Neural progenitor cell (in vitro differentiated cells): Measurements from ENCODE around the gene ARIH2. TPM values are rescaled to one million over a fixed set of nuclear protein-coding genes. Genes with fewer than 3 reads are reported as not detected.

Source experiments
- DNase-seq: peaks from one replicate; pipeline ENCODE4 v3.0.0-alpha.2; 2016; ENCODE audit warnings: low spot score
- H2AFZ ChIP-seq: fragments of 200-600 bp; sonication (generic); replicated peaks from 2 replicates; pipeline ENCODE4 v1.6.1; 2016; ENCODE audit warnings: antibody characterized with exemption
- H3F3A ChIP-seq: fragments of 200-600 bp; sonication (generic); 2 replicates; pipeline ENCODE4 v1.6.1; 2016; ENCODE audit warnings: antibody characterized with exemption, low read depth
- H3K27ac ChIP-seq: fragments of 200-600 bp; sonication (generic); 2 replicates; pipeline ENCODE4 v1.5.1; 2016; ENCODE audit warnings: mild to moderate bottlenecking
- H3K27me3 ChIP-seq: fragments of 200-600 bp; sonication (generic); 2 replicates; pipeline ENCODE4 v1.6.1; 2016; ENCODE audit warnings: mild to moderate bottlenecking, moderate library complexity
- H3K36me3 ChIP-seq: fragments of 200-600 bp; sonication (generic); 2 replicates; pipeline ENCODE4 v1.5.1; 2016
- H3K4me1 ChIP-seq: fragments of 200-600 bp; sonication (generic); 2 replicates; pipeline ENCODE4 v1.6.1; 2016; ENCODE audit warnings: mixed run types
- H3K4me2 ChIP-seq: fragments of 200-600 bp; sonication (generic); 2 replicates; pipeline ENCODE4 v1.6.1; 2016
- H3K4me3 ChIP-seq: fragments of 200-600 bp; sonication (generic); 2 replicates; pipeline ENCODE4 v1.5.1; 2016
- H3K79me2 ChIP-seq: fragments of 200-600 bp; sonication (generic); 2 replicates; pipeline ENCODE4 v1.6.1; 2016; ENCODE audit warnings: low read depth
- H3K9ac ChIP-seq: fragments of 200-600 bp; sonication (generic); 2 replicates; pipeline ENCODE4 v1.6.1; 2016
- H3K9me3 ChIP-seq: fragments of 200-600 bp; sonication (generic); 2 replicates; pipeline ENCODE4 v1.5.1; 2016; ENCODE audit warnings: low read depth
- H4K20me1 ChIP-seq: fragments of 200-600 bp; sonication (generic); 2 replicates; pipeline ENCODE4 v1.6.1; 2016; ENCODE audit warnings: low read depth
- H3K27ac Mint-ChIP-seq: 3 replicates; pipeline ENCODE4 v1.8.0; 2021; ENCODE audit warnings: mixed read lengths
- H3K27me3 Mint-ChIP-seq: 2 replicates; pipeline ENCODE4 v1.8.0; 2022; ENCODE audit warnings: low read depth, mild to moderate bottlenecking, inconsistent platforms, moderate library complexity, mixed read lengths; ENCODE audit not compliant: insufficient read depth
- H3K36me3 Mint-ChIP-seq: 3 replicates; pipeline ENCODE4 v1.8.0; 2021; ENCODE audit warnings: mixed read lengths
- H3K4me1 Mint-ChIP-seq: 3 replicates; pipeline ENCODE4 v1.8.0; 2021; ENCODE audit warnings: mixed read lengths
- H3K4me3 Mint-ChIP-seq: 3 replicates; pipeline ENCODE4 v1.8.0; 2021; ENCODE audit warnings: mild to moderate bottlenecking, moderate library complexity, mixed read lengths
- H3K9me3 Mint-ChIP-seq: 3 replicates; pipeline ENCODE4 v1.8.0; 2020; ENCODE audit warnings: mixed read lengths
- EZH2 ChIP-seq: fragments of 200-600 bp; sonication (generic); IDR thresholded peaks from 2 replicates; pipeline ENCODE4 v1.6.1; 2017; ENCODE audit warnings: antibody characterized with exemption, mild to moderate bottlenecking, moderate library complexity
- EZH2phosphoT487 ChIP-seq: fragments of 200-600 bp; sonication (generic); IDR thresholded peaks from 2 replicates; pipeline ENCODE4 v1.6.1; 2017; ENCODE audit warnings: antibody characterized with exemption
- total RNA-seq: library from RNA; depleted of rRNA; stranded (reverse); fragments of >200 nt; gene quantifications from 2 replicates; pipeline ENCODE4 v1.2.3, GENCODE V29; 2015; ENCODE audit warnings: low replicate concordance
- TF ChIP-seq, protein P1 (sequence below): fragments of 200-600 bp; sonication (generic); IDR thresholded peaks from 2 replicates; pipeline ENCODE4 v1.5.1; 2017; ENCODE audit warnings: antibody characterized with exemption, mild to moderate bottlenecking

ARIH2 gene
- total RNA-seq, 1 donor from 2014 or later = 101 TPM

DNA sequence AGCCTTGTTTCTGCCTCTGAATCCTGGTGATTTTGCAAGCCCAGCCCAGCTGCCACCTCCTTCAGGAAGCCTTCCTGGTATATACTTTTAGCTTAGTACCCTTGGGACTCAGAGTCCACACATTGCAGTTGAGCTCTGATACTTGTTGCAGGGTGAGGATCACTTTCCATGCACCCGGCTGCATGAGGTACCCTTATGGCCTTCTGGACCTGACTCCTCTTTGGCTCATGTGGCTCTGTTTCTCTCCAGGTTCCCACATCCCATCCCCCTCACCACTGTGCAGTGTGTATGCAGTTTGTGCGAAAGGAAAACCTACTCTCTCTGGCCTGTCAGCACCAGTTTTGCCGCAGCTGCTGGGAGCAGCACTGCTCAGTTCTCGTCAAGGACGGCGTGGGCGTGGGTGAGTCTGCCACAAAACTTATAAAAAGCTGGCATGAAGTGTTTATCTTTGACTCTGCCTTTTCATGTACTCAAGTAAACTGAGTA lies 48.3 kb downstream of the ARIH2 start:
- no peaks in the 10 kb centered on the region for H3F3A ChIP-seq

DNA sequence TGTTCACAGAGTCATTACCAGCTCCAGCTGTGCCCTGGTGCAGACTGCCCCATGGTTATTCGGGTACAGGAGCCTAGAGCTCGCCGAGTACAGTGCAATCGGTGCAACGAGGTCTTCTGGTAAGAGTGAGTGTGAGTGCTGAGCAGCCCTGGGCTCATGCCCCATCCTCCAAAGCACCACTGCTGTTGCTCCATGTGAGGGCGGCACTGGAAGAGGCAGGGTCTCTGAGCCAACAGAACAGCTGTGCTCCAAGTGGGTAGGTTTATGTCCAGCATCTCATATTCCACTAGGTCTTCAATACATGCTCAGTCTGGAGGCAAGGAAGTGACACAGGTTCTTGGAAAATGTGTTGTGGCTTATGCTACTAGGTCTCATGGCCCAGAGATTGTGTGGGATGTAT lies 51.9 kb downstream of the ARIH2 start:
- Histone ChIP-seq H3K4me2 (no peak overlapping the region), H3K36me3 (no peaks in the 10 kb centered on the region), H3K79me2 (no peaks in the 10 kb centered on the region), H2AFZ (no peak overlapping the region), H3K9me3 (no peaks in the 10 kb centered on the region), H3K27me3 (no peaks in the 10 kb centered on the region), H3K9ac (no peak overlapping the region), H3F3A (no peaks in the 10 kb centered on the region), H4K20me1 (no peaks in the 10 kb centered on the region), H3K4me3 (no peak overlapping the region), H3K4me1 (no peaks in the 10 kb centered on the region), H3K27ac (no peak overlapping the region)
- DNase-seq = no peak
- TF ChIP-seq EZH2 (no peak), EZH2phosphoT487 (no peak)
- TF ChIP-seq, protein P1, sequence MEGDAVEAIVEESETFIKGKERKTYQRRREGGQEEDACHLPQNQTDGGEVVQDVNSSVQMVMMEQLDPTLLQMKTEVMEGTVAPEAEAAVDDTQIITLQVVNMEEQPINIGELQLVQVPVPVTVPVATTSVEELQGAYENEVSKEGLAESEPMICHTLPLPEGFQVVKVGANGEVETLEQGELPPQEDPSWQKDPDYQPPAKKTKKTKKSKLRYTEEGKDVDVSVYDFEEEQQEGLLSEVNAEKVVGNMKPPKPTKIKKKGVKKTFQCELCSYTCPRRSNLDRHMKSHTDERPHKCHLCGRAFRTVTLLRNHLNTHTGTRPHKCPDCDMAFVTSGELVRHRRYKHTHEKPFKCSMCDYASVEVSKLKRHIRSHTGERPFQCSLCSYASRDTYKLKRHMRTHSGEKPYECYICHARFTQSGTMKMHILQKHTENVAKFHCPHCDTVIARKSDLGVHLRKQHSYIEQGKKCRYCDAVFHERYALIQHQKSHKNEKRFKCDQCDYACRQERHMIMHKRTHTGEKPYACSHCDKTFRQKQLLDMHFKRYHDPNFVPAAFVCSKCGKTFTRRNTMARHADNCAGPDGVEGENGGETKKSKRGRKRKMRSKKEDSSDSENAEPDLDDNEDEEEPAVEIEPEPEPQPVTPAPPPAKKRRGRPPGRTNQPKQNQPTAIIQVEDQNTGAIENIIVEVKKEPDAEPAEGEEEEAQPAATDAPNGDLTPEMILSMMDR = no peak
- H3K4me1 Mint-ChIP-seq = no peaks in the 10 kb centered on the region
- no peak overlapping the region for H3K27ac Mint-ChIP-seq
- no peak overlapping the region for H3K4me3 Mint-ChIP-seq
- peaks cover 35% of the 10 kb centered on the region for H3K36me3 Mint-ChIP-seq
- no peaks in the 10 kb centered on the region for H3K27me3 Mint-ChIP-seq
- H3K9me3 Mint-ChIP-seq = no peaks in the 10 kb centered on the region

More for the DNA sequence above, 48.3 kb downstream of the ARIH2 start:
- H3K9me3 ChIP-seq = no peaks in the 10 kb centered on the region
- no peaks in the 10 kb centered on the region for H3K4me1 ChIP-seq
- H3K4me3 ChIP-seq = no peak overlapping the region
- no peaks in the 10 kb centered on the region for H4K20me1 ChIP-seq
- no peak overlapping the region for H2AFZ ChIP-seq
- no peaks in the 10 kb centered on the region for H3K79me2 ChIP-seq
- Mint-ChIP-seq H3K4me3 (no peak overlapping the region), H3K36me3 (peaks cover 30% of the 10 kb centered on the region), H3K9me3 (no peaks in the 10 kb centered on the region), H3K4me1 (no peaks in the 10 kb centered on the region), H3K27me3 (no peaks in the 10 kb centered on the region), H3K27ac (no peak overlapping the region)
- no peak for TF ChIP-seq EZH2phosphoT487
- no peak for TF ChIP-seq EZH2
- TF ChIP-seq, protein P1 = no peak
- H3K4me2 ChIP-seq = no peak overlapping the region
- H3K9ac ChIP-seq = no peak overlapping the region
- H3K27ac ChIP-seq = no peak overlapping the region
- H3K27me3 ChIP-seq = no peaks in the 10 kb centered on the region
- DNase-seq = no peak
- no peaks in the 10 kb centered on the region for H3K36me3 ChIP-seq

DNA sequence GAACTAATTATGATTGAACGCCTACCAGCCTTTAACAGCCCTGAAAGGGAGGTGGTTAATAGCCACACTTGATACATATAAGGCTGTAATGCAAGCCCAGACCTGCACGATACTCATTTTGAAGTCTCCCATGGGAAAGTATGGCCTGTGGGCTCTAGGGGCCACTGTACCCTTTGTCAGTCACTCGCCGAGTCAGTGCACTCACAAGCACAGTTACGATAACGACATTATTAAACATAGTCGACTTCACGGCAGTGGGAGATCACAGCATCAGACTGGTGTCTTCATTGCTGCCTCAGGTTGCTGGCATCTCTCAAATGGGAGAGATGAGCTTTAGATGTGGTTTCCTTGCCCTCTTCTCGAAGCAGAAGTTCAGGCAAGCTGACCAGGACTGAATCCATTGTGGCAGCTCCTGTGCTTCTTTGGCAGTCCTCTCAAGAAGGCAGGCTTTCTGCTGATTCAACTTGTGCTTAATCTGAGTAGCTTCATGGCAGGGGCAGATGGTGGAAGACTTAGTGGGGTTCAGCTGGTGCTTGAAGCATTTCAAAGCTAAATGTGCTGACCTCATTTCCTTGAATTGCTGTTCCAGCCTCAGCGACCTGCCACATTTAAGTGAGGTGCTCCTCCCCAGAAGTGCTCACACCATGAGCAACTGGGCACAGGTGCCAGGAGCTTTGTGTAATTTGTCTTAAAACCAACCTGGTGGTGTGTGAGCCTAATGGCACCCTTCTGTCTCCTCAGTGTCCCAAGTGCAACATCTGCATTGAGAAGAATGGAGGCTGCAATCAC lies 55.6 kb downstream of the ARIH2 start:
- H3K4me3 ChIP-seq = no peak overlapping the region
- Mint-ChIP-seq H3K27ac (no peak overlapping the region), H3K4me1 (no peaks in the 10 kb centered on the region), H3K9me3 (no peaks in the 10 kb centered on the region), H3K4me3 (no peak overlapping the region), H3K27me3 (peaks cover 2% of the 10 kb centered on the region), H3K36me3 (peaks cover 33% of the 10 kb centered on the region)
- no peak overlapping the region for H3K9ac ChIP-seq
- no peak overlapping the region for H3K4me2 ChIP-seq
- no peaks in the 10 kb centered on the region for H4K20me1 ChIP-seq
- TF ChIP-seq EZH2 (no peak), EZH2phosphoT487 (no peak)
- TF ChIP-seq, protein P1 = no peak
- H3F3A ChIP-seq = no peaks in the 10 kb centered on the region
- H3K36me3 ChIP-seq = no peaks in the 10 kb centered on the region
- no peaks in the 10 kb centered on the region for H3K27me3 ChIP-seq
- no peaks in the 10 kb centered on the region for H3K9me3 ChIP-seq
- no peak for DNase-seq
- no peaks in the 10 kb centered on the region for H3K4me1 ChIP-seq
- no peak overlapping the region for H3K27ac ChIP-seq
- no peaks in the 10 kb centered on the region for H3K79me2 ChIP-seq
- no peak overlapping the region for H2AFZ ChIP-seq
